GM18867 (cell line): ENCODE results near the gene MTCH2.
"Not testable (repeated sequence)": the region's sequence is repeated elsewhere in the genome, so short reads cannot be mapped to it uniquely, and the experiment has no call there.

Experiments
- ATAC-seq: cut with Tn5 transposase; IDR thresholded peaks from one replicate; pipeline ENCODE4 v1.9.1; 2021; ENCODE audit warnings: mild to moderate bottlenecking, moderate library complexity; ENCODE audit not compliant: unreplicated experiment

The MTCH2 gene

GRCh38 chr11:47640506-47640905 is 1.9 kb downstream of the MTCH2 start:
- not testable (repeated sequence) for ATAC-seq

GRCh38 chr11:47636331-47636730 is 6.0 kb downstream of the MTCH2 start:
- not testable (repeated sequence) for ATAC-seq

DNA sequence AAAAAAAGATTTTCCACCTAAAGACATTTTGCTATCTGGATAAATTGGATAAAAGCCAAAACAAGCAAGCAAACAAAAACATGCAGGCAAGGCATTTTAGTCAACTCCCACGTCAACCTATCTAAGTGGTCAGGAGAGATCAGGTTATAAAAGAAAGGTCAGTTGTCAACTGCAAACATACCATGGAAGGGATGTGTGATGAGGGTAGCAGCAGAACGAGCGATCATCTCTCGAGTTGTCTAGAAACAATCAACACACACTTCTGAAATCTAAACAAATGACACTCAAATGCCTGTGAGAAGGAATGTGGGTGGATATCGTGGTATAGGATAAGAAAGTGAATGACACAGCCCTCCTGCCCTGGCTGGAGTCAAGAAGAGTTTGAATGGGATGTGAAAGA is 10.9 kb downstream of the MTCH2 start:
- ATAC-seq = no peak

DNA sequence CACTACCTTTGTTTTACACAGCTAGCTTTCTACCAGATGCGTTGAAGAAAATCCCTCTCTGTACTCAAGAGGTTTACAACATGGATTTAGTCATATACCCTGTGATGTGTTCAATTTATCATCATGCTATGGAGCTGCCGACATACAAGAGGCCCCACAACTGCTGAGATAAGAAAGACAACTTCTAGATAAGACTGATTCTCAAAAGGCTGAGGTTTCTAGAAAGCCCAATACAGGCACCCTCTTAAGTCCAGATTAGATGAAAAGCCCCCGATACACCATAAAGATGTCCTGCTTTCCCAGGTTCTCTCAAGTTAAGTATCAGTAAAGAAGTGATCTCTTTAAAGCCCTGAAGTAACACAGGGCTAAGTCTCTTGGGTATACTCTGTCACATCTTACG is 14.3 kb downstream of the MTCH2 start:
- ATAC-seq = no peak

- ATAC-seq = no peak
Observed at GRCh38 chr11:47626234-47626633, 16.1 kb downstream of the MTCH2 start.

- no peak for ATAC-seq
Observed at GRCh38 chr11:47620836-47621378, 21.5 kb downstream of the MTCH2 start.

DNA sequence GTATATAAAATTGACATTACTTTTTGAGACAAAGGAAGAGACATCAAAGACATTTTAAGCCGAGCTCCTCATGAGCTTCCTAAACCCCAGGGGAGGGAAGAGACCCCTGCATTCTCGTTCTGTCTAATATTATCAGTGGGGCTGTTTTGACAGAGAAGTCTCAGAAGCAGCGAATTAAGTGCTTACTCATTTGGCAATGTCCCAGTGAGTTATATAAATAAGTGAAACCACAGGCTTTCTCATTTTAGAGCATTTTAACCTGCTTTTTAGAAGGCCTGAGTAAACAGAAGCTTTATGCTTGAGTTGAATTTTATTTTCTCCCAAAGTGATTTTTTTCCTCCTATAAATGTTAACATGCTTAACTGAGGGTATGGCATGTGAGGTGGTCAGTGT is 24.9 kb downstream of the MTCH2 start:
- no peak for ATAC-seq

GRCh38 chr11:47616726-47617416 is 25.5 kb downstream of the MTCH2 start:
- ATAC-seq = no peak

DNA sequence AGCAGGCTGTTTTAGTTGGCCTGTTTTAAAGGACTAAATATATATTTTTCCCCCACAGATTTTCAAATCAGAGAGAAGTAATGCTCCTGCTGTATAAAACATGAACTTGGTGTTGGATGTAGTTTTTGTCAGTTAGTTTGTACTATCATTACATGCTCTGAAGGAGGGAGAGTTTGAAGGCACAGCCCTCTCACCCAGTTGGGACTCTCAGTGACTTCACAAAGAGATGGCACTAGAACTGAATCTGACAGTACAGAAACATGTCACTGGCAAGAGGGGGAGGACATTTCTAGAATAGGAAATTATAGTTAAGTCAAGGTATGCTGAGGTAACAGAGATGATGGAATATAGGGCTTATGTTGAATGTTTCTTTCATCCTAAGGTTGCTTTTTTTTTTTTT is 27.1 kb downstream of the MTCH2 start:
- ATAC-seq = no peak

DNA sequence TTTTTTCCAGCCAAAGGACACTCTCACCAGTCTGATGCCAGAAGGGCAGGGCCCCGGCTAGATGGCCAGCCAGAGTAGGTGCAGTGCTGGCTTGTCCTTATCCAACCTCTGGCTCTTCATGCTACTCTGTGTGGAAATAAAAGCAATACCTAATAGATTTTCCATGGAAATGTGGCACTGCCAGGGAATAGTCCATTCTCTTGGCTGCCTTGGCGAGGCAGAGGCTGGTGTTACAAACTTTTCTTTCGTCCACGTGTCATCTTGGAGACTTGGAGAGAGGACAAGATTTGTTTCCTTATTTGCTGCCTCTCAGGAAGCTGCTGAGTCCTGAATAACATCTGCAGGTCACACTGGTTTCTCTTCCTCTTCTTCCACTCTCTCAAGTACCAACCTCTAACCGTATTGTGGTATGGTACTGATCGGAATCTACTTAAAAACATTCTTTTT is 31.0 kb downstream of the MTCH2 start:
- ATAC-seq = peak; percentile 60

- ATAC-seq = no peak
Observed at GRCh38 chr11:47609675-47610074, 32.7 kb downstream of the MTCH2 start.

DNA sequence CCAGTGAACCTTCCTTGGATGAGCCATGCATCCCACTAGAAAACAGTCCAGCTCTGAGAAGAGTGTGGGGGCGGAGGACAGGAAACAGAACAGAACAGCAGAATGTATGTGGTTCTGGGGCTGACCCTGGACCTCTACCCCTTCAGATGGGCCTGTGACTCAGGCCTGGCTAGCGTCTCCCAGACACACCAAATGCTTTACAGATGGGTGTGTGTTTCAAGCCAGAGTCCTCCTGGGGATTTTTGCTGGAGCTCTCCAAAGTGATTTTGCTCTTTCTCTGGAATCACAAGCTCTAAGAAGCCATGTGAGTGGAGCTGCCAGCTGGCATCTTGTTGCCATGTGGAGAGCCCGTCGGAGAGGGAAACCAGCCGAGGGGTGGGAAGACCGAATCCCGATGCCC is 35.0 kb downstream of the MTCH2 start:
- ATAC-seq = no peak

DNA sequence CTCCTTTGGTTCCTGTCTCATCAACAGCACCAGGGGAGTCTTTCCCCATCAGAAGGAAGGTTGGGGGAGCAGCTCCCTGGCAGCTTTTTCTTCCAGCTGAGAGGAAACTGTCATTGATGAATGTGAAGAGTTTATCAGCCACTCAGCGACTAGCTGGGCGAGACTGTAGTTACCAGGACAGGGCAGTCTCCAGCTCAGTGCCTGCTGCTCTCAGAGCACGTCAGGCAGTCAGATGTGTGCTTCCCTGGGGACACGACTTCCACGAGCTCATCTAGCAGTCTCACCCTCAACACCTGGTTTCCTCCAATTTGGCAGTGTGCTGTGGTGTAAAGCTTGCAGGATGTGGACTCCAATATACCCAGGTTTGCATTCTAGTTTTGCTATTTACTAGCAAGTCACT is 35.6 kb downstream of the MTCH2 start:
- no peak for ATAC-seq

GRCh38 chr11:47605921-47606320 is 36.4 kb downstream of the MTCH2 start:
- ATAC-seq = no peak

DNA sequence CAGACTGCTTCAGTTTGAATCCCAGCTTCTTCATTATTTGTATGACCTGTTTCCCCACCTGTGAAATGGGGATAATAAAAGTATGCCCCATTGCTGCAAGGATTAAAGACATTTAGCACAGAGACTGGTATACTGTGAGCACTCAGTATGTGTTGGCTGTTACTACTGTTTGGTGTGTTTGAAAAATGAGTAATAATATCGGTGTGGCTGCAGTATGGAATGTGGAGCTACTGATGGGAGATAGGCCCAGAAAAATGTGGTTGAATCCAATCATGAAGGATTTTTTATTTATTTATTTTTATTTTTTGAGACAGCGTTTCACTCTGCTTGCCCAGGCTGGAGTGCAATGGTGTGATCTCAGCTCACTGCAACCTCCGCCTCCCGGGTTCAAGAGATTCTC is 39.1 kb downstream of the MTCH2 start:
- no peak for ATAC-seq

GRCh38 chr11:47599902-47600301 is 42.5 kb downstream of the MTCH2 start:
- no peak for ATAC-seq

- no peak for ATAC-seq
Observed at GRCh38 chr11:47595967-47596366, 46.4 kb downstream of the MTCH2 start.

DNA sequence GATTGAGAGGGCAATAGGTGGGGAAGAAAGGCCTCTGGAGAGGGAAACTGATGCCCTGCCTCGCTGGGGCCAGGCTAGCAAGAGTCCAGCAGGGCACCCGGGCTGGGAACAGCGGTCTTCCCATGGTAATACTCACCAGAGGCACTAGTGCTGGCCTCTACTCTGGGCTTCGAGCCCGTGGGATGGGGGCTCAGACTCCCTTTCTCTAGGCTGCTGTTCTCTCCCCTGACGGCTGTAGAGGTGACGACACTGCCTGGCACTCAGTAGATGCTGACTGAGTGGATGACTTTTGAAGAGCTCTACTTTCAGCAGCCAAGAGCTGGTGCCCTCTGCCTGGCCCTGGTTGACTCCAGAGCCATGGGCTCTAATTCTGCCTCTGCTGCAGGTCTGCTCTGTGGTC is 47.3 kb downstream of the MTCH2 start:
- no peak for ATAC-seq

DNA sequence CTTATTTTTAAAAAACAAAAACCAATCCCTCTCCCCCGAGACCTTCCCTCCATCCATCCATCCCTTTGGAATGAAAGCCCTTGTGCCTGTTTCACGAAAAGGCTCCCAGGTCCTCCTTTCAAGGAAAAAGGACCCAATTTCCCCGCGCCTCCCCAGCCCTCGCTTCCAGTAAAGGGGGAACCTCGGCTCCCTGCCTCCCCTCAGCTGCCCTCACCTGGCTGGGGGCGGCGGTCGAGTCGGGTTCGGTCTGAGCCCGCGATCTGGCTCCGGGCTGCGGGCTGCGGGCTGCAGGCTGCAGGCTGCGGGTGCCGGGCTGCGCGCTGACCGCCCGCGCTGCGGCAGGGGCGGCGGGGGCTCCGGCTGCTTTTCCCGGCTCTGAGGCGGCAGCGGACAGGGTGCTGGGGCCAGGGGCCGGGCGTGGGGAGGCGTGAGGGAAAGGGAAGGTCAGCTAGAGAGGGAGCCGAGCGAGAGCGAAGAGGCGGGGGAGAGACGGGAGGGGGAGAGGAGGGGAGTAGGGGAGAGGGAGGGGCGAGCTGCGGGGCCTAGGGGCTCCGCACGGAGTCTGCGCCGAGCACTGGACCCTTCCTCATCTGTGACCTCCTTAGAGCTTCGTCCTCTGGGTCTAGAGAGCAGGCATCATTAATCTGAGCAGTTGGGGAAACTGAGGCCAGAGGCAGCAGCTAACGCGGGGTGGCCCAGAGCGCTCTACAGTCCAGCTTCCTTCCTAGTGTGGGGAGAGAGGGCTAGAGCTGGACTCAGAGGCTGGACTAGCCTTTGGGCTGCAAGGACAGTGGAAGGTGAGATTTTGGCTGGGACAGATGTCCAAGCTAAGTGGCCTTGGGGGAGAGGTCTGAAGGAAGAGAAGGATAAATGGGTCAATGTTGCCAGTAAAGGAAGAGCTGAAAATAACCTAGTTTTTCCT is 48.2 kb downstream of the MTCH2 start, which contains the start of gene C1QTNF4:
C1QTNF4 (minus strand) TSS at position 478 of the 922 bp plus-strand sequence. CDS start 3,601 bp downstream, outside the sequence.
- no peak for ATAC-seq

- ATAC-seq = no peak
Observed at GRCh38 chr11:47593492-47593933, 48.8 kb downstream of the MTCH2 start.

DNA sequence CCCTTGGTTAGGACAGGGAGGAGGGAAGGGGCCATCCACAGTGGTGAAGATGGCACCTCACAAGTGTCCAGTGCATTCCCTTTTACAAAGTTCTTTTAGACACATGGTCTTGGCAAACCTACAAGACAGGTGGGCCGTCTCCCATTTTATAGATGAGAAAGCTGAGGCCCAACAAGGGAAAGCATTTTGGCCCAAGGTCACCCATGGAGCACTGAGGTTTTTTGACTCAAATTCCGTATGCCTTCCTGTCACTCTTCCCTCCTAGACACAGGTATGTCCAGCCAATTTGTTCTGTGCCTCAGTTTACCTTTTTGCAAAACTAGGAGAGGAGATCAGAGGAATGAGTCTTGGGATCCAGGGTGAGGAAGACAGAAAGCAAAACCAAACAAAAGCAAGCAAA is 49.4 kb downstream of the MTCH2 start:
- no peak for ATAC-seq

DNA sequence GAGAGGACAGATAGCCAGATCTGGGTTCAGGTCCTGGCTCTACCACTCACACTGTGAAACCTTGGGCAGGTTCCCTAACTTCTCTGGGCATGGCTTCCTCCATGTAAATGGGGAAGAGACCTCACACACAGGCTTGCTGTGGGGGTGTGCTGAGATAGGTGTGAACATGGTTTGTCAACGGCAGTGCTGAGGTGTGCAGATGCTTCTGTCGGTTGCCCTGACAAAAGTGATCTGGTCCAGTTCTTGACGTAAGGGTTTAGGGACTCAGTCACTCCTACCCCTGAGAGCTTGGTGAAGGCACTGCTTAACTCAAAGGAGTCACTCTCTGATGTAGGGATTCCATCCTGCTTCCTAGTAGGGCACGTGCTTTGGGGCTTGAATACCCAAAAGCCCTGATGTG is 50.1 kb downstream of the MTCH2 start:
- no peak for ATAC-seq
